Smooth muscle cell (in vitro differentiated cells): ENCODE measurements around the gene RPH3AL. TPM values are rescaled to one million over a fixed set of nuclear protein-coding genes. Genes with fewer than 3 reads are reported as not detected.

Experiments used
- DNase-seq: peaks from one replicate; lab custom pipeline; 2025; ENCODE audit not compliant: unreplicated experiment; lab: John Stamatoyannopoulos, UW
- H2AFZ ChIP-seq: fragments of 200-600 bp; sonication (generic); 2 replicates; pipeline ENCODE4 v1.6.0; 2016; ENCODE audit warnings: antibody characterized with exemption, low read depth, mild to moderate bottlenecking
- H3F3A ChIP-seq: fragments of 200-600 bp; sonication (generic); 2 replicates; pipeline ENCODE4 v1.6.0; 2017; ENCODE audit warnings: antibody characterized with exemption, low read depth
- H3K27ac ChIP-seq: fragments of 200-600 bp; sonication (generic); 2 replicates; pipeline ENCODE4 v1.5.1; 2016; ENCODE audit warnings: low read depth, mild to moderate bottlenecking
- H3K27me3 ChIP-seq: fragments of 200-600 bp; sonication (generic); 2 replicates; pipeline ENCODE4 v1.6.1; 2016; ENCODE audit warnings: low read depth, mild to moderate bottlenecking
- H3K36me3 ChIP-seq: fragments of 200-600 bp; sonication (generic); 2 replicates; pipeline ENCODE4 v1.5.1; 2016; ENCODE audit warnings: low read depth
- H3K4me1 ChIP-seq: fragments of 200-600 bp; sonication (generic); 2 replicates; pipeline ENCODE4 v1.5.1; 2016; ENCODE audit warnings: low read depth
- H3K4me2 ChIP-seq: fragments of 200-600 bp; sonication (generic); 2 replicates; pipeline ENCODE4 v1.6.0; 2016; ENCODE audit warnings: mild to moderate bottlenecking
- H3K4me3 ChIP-seq: fragments of 200-600 bp; sonication (generic); 2 replicates; pipeline ENCODE4 v1.5.1; 2016; ENCODE audit warnings: mild to moderate bottlenecking
- H3K79me2 ChIP-seq: fragments of 200-600 bp; sonication (generic); 2 replicates; pipeline ENCODE4 v1.6.0; 2016; ENCODE audit warnings: low read depth, mild to moderate bottlenecking
- H3K9ac ChIP-seq: fragments of 200-600 bp; sonication (generic); 2 replicates; pipeline ENCODE4 v1.6.0; 2016; ENCODE audit warnings: low read depth
- H3K9me3 ChIP-seq: fragments of 200-600 bp; sonication (generic); replicated peaks from 2 replicates; pipeline ENCODE4 v1.5.1; 2016; ENCODE audit warnings: low read depth
- H4K20me1 ChIP-seq: fragments of 200-600 bp; sonication (generic); 2 replicates; pipeline ENCODE4 v1.6.0; 2016; ENCODE audit warnings: low read depth
- CTCF ChIP-seq: fragments of 200-600 bp; sonication (generic); IDR thresholded peaks from 2 replicates; pipeline ENCODE4 v1.5.1; 2017; ENCODE audit warnings: borderline replicate concordance, mild to moderate bottlenecking, antibody characterized with exemption; ENCODE audit not compliant: insufficient read depth, poor library complexity, severe bottlenecking
- WGBS: methylation state at CpG from one replicate; pipeline ENCODE4 v1.1.7; 2016; ENCODE audit warnings: low lambda C conversion rate; 5-methylcytosine and 5-hydroxymethylcytosine counted together
- polyA plus RNA-seq: library from polyadenylated mRNA; unstranded; fragments of >200 nt; fragmentation: Nextera tagmentation; extraction: Ambion mirVana; gene quantifications from 2 replicates; pipeline ENCODE4 v1.2.1, GENCODE V29; 2016
- total RNA-seq: library from RNA; depleted of rRNA; stranded (reverse); fragments of >200 nt; gene quantifications from 2 replicates; pipeline ENCODE4 v1.2.3, GENCODE V29; 2014

The RPH3AL gene
- total and polyA plus RNA-seq, 2 experiments from 2014 or later, result 1.8 to 3.3 TPM

GRCh38 chr17:197352-197751 is 155.3 kb downstream of the RPH3AL start:
- Histone ChIP-seq H3K9me3 (no peaks in the 10 kb centered on the region), H3K27me3 (peaks cover 4% of the 10 kb centered on the region), H3K36me3 (no peaks in the 10 kb centered on the region), H4K20me1 (no peaks in the 10 kb centered on the region), H3F3A (no peaks in the 10 kb centered on the region), H3K4me1 (peaks cover 7% of the 10 kb centered on the region), H3K27ac (no peak overlapping the region), H3K79me2 (no peaks in the 10 kb centered on the region), H2AFZ (no peak overlapping the region), H3K9ac (no peak overlapping the region), H3K4me2 (no peak overlapping the region), H3K4me3 (no peak overlapping the region)
- DNase-seq, result no peak
- WGBS, result 91% methylated on average over 2 of the region's 2 CpGs
- no peak for TF ChIP-seq CTCF

- Histone ChIP-seq H3K4me3 (no peak overlapping the region), H3K9me3 (no peaks in the 10 kb centered on the region), H3K4me2 (no peak overlapping the region), H2AFZ (no peak overlapping the region), H3K9ac (no peak overlapping the region), H3K4me1 (peaks cover 7% of the 10 kb centered on the region), H4K20me1 (no peaks in the 10 kb centered on the region), H3K79me2 (no peaks in the 10 kb centered on the region), H3K36me3 (no peaks in the 10 kb centered on the region), H3K27me3 (peaks cover 4% of the 10 kb centered on the region), H3F3A (no peaks in the 10 kb centered on the region), H3K27ac (no peak overlapping the region)
- DNase-seq, result no peak
- no peak for TF ChIP-seq CTCF
- WGBS, result 91% methylated on average over 16 of the region's 16 CpGs
Measured at GRCh38 chr17:194828-195602, 157.6 kb downstream of the RPH3AL start.

- H4K20me1 ChIP-seq, result no peaks in the 10 kb centered on the region
- H3K79me2 ChIP-seq, result no peaks in the 10 kb centered on the region
- H3K9me3 ChIP-seq, result no peaks in the 10 kb centered on the region
- no peaks in the 10 kb centered on the region for H3F3A ChIP-seq
- peaks cover 4% of the 10 kb centered on the region for H3K27me3 ChIP-seq
- no peak for TF ChIP-seq CTCF
- H3K4me2 ChIP-seq, result no peak overlapping the region
- H3K4me1 ChIP-seq, result peaks cover 3% of the 10 kb centered on the region
- DNase-seq, result no peak
- 69% methylated on average over 30 of the region's 31 CpGs for WGBS
- no peak overlapping the region for H2AFZ ChIP-seq
- no peak overlapping the region for H3K9ac ChIP-seq
- no peak overlapping the region for H3K4me3 ChIP-seq
- H3K27ac ChIP-seq, result no peak overlapping the region
- H3K36me3 ChIP-seq, result no peaks in the 10 kb centered on the region
Measured at GRCh38 chr17:193841-194806, 158.5 kb downstream of the RPH3AL start.
